Duodenal mucosa (tissue), 2 donors: ENCODE measurements around the gene SKIL.

Source experiments
- H3K27ac ChIP-seq: one replicate; pipeline ENCODE4 v1.7.0; 2013; ENCODE audit warnings: low read depth, low read length
- H3K27me3 ChIP-seq, 2 donors: one replicate each; pipeline ENCODE4 v1.7.0; 2013; ENCODE audit warnings: low read length in 2 of 2, control low read depth in 1 of 2; ENCODE audit not compliant: insufficient read depth in 2 of 2, control insufficient read depth in 1 of 2
- H3K36me3 ChIP-seq, 2 donors: one replicate each; pipeline ENCODE4 v1.7.0; 2013; ENCODE audit warnings: low read length in 2 of 2, control low read depth in 1 of 2; ENCODE audit not compliant: insufficient read depth in 2 of 2, control insufficient read depth in 1 of 2
- H3K4me1 ChIP-seq, 2 donors: one replicate each; pipeline ENCODE4 v1.7.0; 2013; ENCODE audit warnings: low read length in 2 of 2, control low read depth in 1 of 2; ENCODE audit not compliant: insufficient read depth in 2 of 2, control insufficient read depth in 1 of 2
- H3K4me3 ChIP-seq, 2 donors: one replicate each; pipeline ENCODE4 v1.7.0; 2013; ENCODE audit warnings: low read length in 2 of 2, low read depth in 1 of 2
- H3K9ac ChIP-seq, 2 donors: one replicate each; pipeline ENCODE4 v1.7.0; 2013; ENCODE audit warnings: low read length in 2 of 2, low read depth in 1 of 2
- H3K9me3 ChIP-seq, 2 donors: one replicate each; pipeline ENCODE4 v1.7.0; 2013; ENCODE audit warnings: low read length in 2 of 2, control low read depth in 1 of 2; ENCODE audit not compliant: control insufficient read depth in 1 of 2

SKIL gene

GRCh38 chr3:170436697-170437096, 79.2 kb downstream of the SKIL start:
- Histone ChIP-seq H3K9ac (no peak overlapping the region), H3K27ac (no peak overlapping the region), H3K27me3 (no peaks in the 10 kb centered on the region), H3K4me1 (peaks cover 0 to 4% of the 10 kb centered on the region in 2 donors), H3K36me3 (no peaks in the 10 kb centered on the region), H3K9me3 (no peaks in the 10 kb centered on the region), H3K4me3 (no peak overlapping the region)

- no peak overlapping the region for H3K4me3 ChIP-seq
- H3K27ac ChIP-seq = no peak overlapping the region
- H3K27me3 ChIP-seq = no peaks in the 10 kb centered on the region
- H3K9ac ChIP-seq = no peak overlapping the region
- H3K4me1 ChIP-seq = peaks cover 0 to 4% of the 10 kb centered on the region in 2 donors
- H3K36me3 ChIP-seq = no peaks in the 10 kb centered on the region
- H3K9me3 ChIP-seq = no peaks in the 10 kb centered on the region
Observed at GRCh38 chr3:170437176-170437575, 79.7 kb downstream of the SKIL start.

- H3K9ac ChIP-seq = no peak overlapping the region
- H3K27me3 ChIP-seq = no peaks in the 10 kb centered on the region
- H3K36me3 ChIP-seq = no peaks in the 10 kb centered on the region
- H3K4me1 ChIP-seq = peaks cover 0 to 4% of the 10 kb centered on the region in 2 donors
- no peaks in the 10 kb centered on the region for H3K9me3 ChIP-seq
- no peak overlapping the region for H3K27ac ChIP-seq
- no peak overlapping the region for H3K4me3 ChIP-seq
Observed at GRCh38 chr3:170437696-170438407, 80.3 kb downstream of the SKIL start.

- no peaks in the 10 kb centered on the region for H3K36me3 ChIP-seq
- no peak overlapping the region for H3K27ac ChIP-seq
- peaks cover 0 to 4% of the 10 kb centered on the region in 2 donors for H3K4me1 ChIP-seq
- H3K9ac ChIP-seq = no peak overlapping the region
- H3K27me3 ChIP-seq = no peaks in the 10 kb centered on the region
- H3K9me3 ChIP-seq = no peaks in the 10 kb centered on the region
- H3K4me3 ChIP-seq = no peak overlapping the region
Observed at GRCh38 chr3:170438836-170439235, 81.3 kb downstream of the SKIL start.

GRCh38 chr3:170440344-170440743, 82.8 kb downstream of the SKIL start:
- Histone ChIP-seq H3K27ac (no peak overlapping the region), H3K36me3 (no peaks in the 10 kb centered on the region), H3K9me3 (no peaks in the 10 kb centered on the region), H3K4me1 (peaks cover 0 to 4% of the 10 kb centered on the region in 2 donors), H3K9ac (no peak overlapping the region), H3K27me3 (no peaks in the 10 kb centered on the region), H3K4me3 (no peak overlapping the region)

- Histone ChIP-seq H3K9me3 (no peaks in the 10 kb centered on the region), H3K4me1 (peaks cover 0 to 4% of the 10 kb centered on the region in 2 donors), H3K27ac (no peak overlapping the region), H3K4me3 (no peak overlapping the region), H3K27me3 (no peaks in the 10 kb centered on the region), H3K9ac (no peak overlapping the region), H3K36me3 (no peaks in the 10 kb centered on the region)
Observed at GRCh38 chr3:170441412-170441811, 83.9 kb downstream of the SKIL start.

- no peak overlapping the region for H3K9ac ChIP-seq
- no peaks in the 10 kb centered on the region for H3K27me3 ChIP-seq
- no peaks in the 10 kb centered on the region for H3K9me3 ChIP-seq
- peaks cover 0 to 4% of the 10 kb centered on the region in 2 donors for H3K4me1 ChIP-seq
- H3K36me3 ChIP-seq = no peaks in the 10 kb centered on the region
- no peak overlapping the region for H3K4me3 ChIP-seq
- no peak overlapping the region for H3K27ac ChIP-seq
Observed at GRCh38 chr3:170442947-170443346, 85.4 kb downstream of the SKIL start.

- no peak overlapping the region for H3K9ac ChIP-seq
- no peak overlapping the region for H3K27ac ChIP-seq
- H3K4me3 ChIP-seq = no peak overlapping the region
- no peaks in the 10 kb centered on the region for H3K36me3 ChIP-seq
- H3K27me3 ChIP-seq = no peaks in the 10 kb centered on the region
- peaks cover 0 to 4% of the 10 kb centered on the region in 2 donors for H3K4me1 ChIP-seq
- H3K9me3 ChIP-seq = no peaks in the 10 kb centered on the region
Observed at GRCh38 chr3:170443457-170443856, 85.9 kb downstream of the SKIL start.
